RWPE2 (cell line): Measurements from ENCODE around the gene KCNA2.

ENCODE experiments used
- ATAC-seq: fragments of 200-7000 bp; cut with Tn5 transposase; 3 replicates; pipeline ENCODE4 v1.9.1; 2021; ENCODE audit warnings: low read depth
- DNase-seq: peaks from one replicate; pipeline ENCODE4 v3.0.0-alpha.2; 2020; ENCODE audit warnings: low spot score
- H3K27ac ChIP-seq: fragments of 450-650 bp; 2 replicates; pipeline ENCODE4 v1.5.1; 2017; ENCODE audit warnings: mild to moderate bottlenecking; ENCODE audit not compliant: poor library complexity, severe bottlenecking
- H3K27me3 ChIP-seq: fragments of 250-450 bp; sonication (Bioruptor Pico); 2 replicates; pipeline ENCODE4 v1.5.1; 2021; ENCODE audit warnings: mild to moderate bottlenecking, moderate library complexity; ENCODE audit not compliant: insufficient read depth, poor library complexity, severe bottlenecking
- H3K36me3 ChIP-seq: fragments of 250-450 bp; sonication (Bioruptor Pico); 2 replicates; pipeline ENCODE4 v1.5.1; 2020; ENCODE audit warnings: low read depth, mild to moderate bottlenecking, moderate library complexity
- H3K4me1 ChIP-seq: fragments of 250-450 bp; sonication (Bioruptor Pico); 2 replicates; pipeline ENCODE4 v1.5.1; 2021; ENCODE audit warnings: mild to moderate bottlenecking, moderate library complexity; ENCODE audit not compliant: insufficient read depth, poor library complexity, severe bottlenecking
- H3K4me3 ChIP-seq: fragments of 250-450 bp; sonication (Bioruptor Pico); 2 replicates; pipeline ENCODE4 v1.5.1; 2021; ENCODE audit warnings: mild to moderate bottlenecking, moderate library complexity; ENCODE audit not compliant: severe bottlenecking
- H3K9me3 ChIP-seq: fragments of 250-450 bp; sonication (Bioruptor Pico); 2 replicates; pipeline ENCODE4 v1.5.1; 2021; ENCODE audit warnings: mild to moderate bottlenecking, moderate library complexity; ENCODE audit not compliant: severe bottlenecking
- TF ChIP-seq, protein P1 (sequence below): fragments of 450-650 bp; IDR thresholded peaks from one replicate; pipeline ENCODE4 v1.5.1; 2017; ENCODE audit warnings: mild to moderate bottlenecking, moderate library complexity; ENCODE audit not compliant: poor library complexity, severe bottlenecking

KCNA2 gene

GRCh38 chr1:110634455-110635311 lies 28.5 kb upstream of the KCNA2 start:
- no peak overlapping the region for H3K27ac ChIP-seq
- no peaks in the 10 kb centered on the region for H3K36me3 ChIP-seq
- H3K27me3 ChIP-seq: no peaks in the 10 kb centered on the region
- H3K9me3 ChIP-seq: no peaks in the 10 kb centered on the region
- H3K4me3 ChIP-seq: no peak overlapping the region
- TF ChIP-seq, protein P1, sequence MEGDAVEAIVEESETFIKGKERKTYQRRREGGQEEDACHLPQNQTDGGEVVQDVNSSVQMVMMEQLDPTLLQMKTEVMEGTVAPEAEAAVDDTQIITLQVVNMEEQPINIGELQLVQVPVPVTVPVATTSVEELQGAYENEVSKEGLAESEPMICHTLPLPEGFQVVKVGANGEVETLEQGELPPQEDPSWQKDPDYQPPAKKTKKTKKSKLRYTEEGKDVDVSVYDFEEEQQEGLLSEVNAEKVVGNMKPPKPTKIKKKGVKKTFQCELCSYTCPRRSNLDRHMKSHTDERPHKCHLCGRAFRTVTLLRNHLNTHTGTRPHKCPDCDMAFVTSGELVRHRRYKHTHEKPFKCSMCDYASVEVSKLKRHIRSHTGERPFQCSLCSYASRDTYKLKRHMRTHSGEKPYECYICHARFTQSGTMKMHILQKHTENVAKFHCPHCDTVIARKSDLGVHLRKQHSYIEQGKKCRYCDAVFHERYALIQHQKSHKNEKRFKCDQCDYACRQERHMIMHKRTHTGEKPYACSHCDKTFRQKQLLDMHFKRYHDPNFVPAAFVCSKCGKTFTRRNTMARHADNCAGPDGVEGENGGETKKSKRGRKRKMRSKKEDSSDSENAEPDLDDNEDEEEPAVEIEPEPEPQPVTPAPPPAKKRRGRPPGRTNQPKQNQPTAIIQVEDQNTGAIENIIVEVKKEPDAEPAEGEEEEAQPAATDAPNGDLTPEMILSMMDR: no peak
- DNase-seq: no peak
- no peaks in the 10 kb centered on the region for H3K4me1 ChIP-seq
- peak; percentile 59 for ATAC-seq

- Histone ChIP-seq H3K4me3 (no peak overlapping the region), H3K36me3 (no peaks in the 10 kb centered on the region), H3K9me3 (no peaks in the 10 kb centered on the region), H3K27me3 (no peaks in the 10 kb centered on the region), H3K27ac (no peak overlapping the region), H3K4me1 (no peaks in the 10 kb centered on the region)
- ATAC-seq (no peak), DNase-seq (no peak)
- TF ChIP-seq, protein P1: no peak
These were observed 27.9 kb upstream of the KCNA2 start for GRCh38 chr1:110634086-110634454.

GRCh38 chr1:110633646-110634030 lies 27.5 kb upstream of the KCNA2 start:
- H3K36me3 ChIP-seq: no peaks in the 10 kb centered on the region
- H3K9me3 ChIP-seq: no peaks in the 10 kb centered on the region
- H3K27ac ChIP-seq: no peak overlapping the region
- TF ChIP-seq, protein P1: no peak
- DNase-seq (no peak), ATAC-seq (no peak)
- H3K4me1 ChIP-seq: no peaks in the 10 kb centered on the region
- no peaks in the 10 kb centered on the region for H3K27me3 ChIP-seq
- H3K4me3 ChIP-seq: no peak overlapping the region

DNA sequence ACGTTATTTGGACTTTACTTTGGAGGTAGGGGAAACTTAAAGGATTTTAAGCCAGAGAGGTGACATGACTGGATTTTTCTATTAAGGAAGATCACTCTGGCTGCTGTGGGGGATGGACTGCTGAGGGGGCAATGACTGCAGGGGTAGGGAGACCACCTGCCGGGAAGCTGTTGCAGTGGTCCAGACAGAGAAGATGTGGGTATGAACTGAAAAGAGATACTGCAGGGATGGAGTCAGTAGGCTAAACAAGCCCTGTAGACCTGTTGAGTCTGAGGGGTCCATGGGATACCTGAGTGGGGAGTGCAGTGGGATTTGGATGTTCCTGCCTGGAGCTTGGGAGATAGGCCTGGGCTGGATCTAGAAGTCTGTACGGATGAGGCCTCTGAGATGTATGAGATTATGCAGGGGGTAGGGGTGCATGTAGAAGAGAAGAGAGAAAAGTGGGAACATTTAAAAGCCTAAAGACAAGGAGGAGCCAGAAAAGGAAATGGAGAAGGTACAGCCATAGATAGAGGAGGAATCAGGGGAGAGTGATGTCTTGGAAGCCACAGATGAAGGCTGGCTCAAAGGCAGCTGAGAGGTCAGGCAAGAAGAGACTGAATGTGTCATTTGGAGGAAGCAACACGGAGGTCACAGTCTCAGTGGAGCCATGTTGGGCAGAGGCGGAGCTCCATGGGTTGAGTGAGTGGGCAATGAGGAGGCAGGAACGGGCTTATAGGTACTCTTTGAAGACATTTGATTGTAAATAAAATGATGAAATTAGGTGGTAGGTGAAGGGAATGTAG lies 25.9 kb upstream of the KCNA2 start:
- Histone ChIP-seq H3K4me1 (no peaks in the 10 kb centered on the region), H3K27ac (no peak overlapping the region), H3K36me3 (no peaks in the 10 kb centered on the region), H3K9me3 (no peaks in the 10 kb centered on the region), H3K27me3 (no peaks in the 10 kb centered on the region), H3K4me3 (no peak overlapping the region)
- ATAC-seq (no peak), DNase-seq (no peak)
- TF ChIP-seq, protein P1: no peak
